H54 (cell line): Measurements from ENCODE around the gene CMAS.
"Not testable (repeated sequence)": the region's sequence is repeated elsewhere in the genome, so short reads cannot be mapped to it uniquely, and the experiment has no call there.

Experiments
- DNase-seq: peaks from one replicate; pipeline ENCODE4 v3.0.0; 2011; ENCODE audit warnings: low spot score, mixed read lengths; ENCODE audit not compliant: insufficient read length
- FAIRE-seq: peaks from 3 replicates; lab custom pipeline; 2011; peaks lifted over from hg19 to GRCh38; lab: Jason Lieb, UNC
- POLR2A ChIP-seq: IDR thresholded peaks from 2 replicates; pipeline ENCODE4 v1.6.1; 2011; ENCODE audit warnings: low read depth, mild to moderate bottlenecking, low read length

Gene CMAS

GRCh38 chr12:22034709-22035506, 11.1 kb upstream of the CMAS start:
- no peak for TF ChIP-seq POLR2A
- DNase-seq: no peak
- no peak for FAIRE-seq

GRCh38 chr12:22037947-22038346, 8.1 kb upstream of the CMAS start:
- FAIRE-seq: no peak
- no peak for TF ChIP-seq POLR2A
- no peak for DNase-seq

GRCh38 chr12:22038734-22039133, 7.3 kb upstream of the CMAS start:
- FAIRE-seq: no peak
- no peak for DNase-seq
- TF ChIP-seq POLR2A: no peak

GRCh38 chr12:22039361-22039760, 6.7 kb upstream of the CMAS start:
- no peak for TF ChIP-seq POLR2A
- FAIRE-seq (no peak), DNase-seq (no peak)

- DNase-seq: peak; percentile 12
- peak; percentile 94 for FAIRE-seq
- TF ChIP-seq POLR2A: no peak
These were observed 2.9 kb upstream of the CMAS start for GRCh38 chr12:22042976-22043669.

- DNase-seq: no peak
- no peak for TF ChIP-seq POLR2A
- FAIRE-seq: no peak
These were observed 2.1 kb upstream of the CMAS start for GRCh38 chr12:22043943-22044342.

- no peak for FAIRE-seq
- TF ChIP-seq POLR2A: no peak
- DNase-seq: no peak
These were observed 1.6 kb upstream of the CMAS start for GRCh38 chr12:22044391-22044790.

- FAIRE-seq (no peak), DNase-seq (no peak)
- TF ChIP-seq POLR2A: no peak
These were observed 961 bp downstream of the CMAS start for GRCh38 chr12:22046968-22047390.

GRCh38 chr12:22047494-22047893, 1.5 kb downstream of the CMAS start:
- DNase-seq (no peak), FAIRE-seq (no peak)
- TF ChIP-seq POLR2A: no peak

GRCh38 chr12:22048351-22049041, 2.5 kb downstream of the CMAS start:
- DNase-seq (no peak), FAIRE-seq (no peak)
- no peak for TF ChIP-seq POLR2A

- no peak for TF ChIP-seq POLR2A
- no peak for FAIRE-seq
- DNase-seq: no peak
These were observed 4.1 kb downstream of the CMAS start for GRCh38 chr12:22050078-22050477.

GRCh38 chr12:22051114-22051698, 5.2 kb downstream of the CMAS start:
- TF ChIP-seq POLR2A: no peak
- no peak for FAIRE-seq
- no peak for DNase-seq

- not testable (repeated sequence) for FAIRE-seq, DNase-seq
These were observed 7.0 kb downstream of the CMAS start for GRCh38 chr12:22052994-22053393.

GRCh38 chr12:22054155-22054554, 8.1 kb downstream of the CMAS start:
- FAIRE-seq (no peak), DNase-seq (no peak)
- TF ChIP-seq POLR2A: no peak
